M059J (cell line): ENCODE data around the gene MZF1. TPM values are rescaled to one million over a fixed set of nuclear protein-coding genes. Genes with fewer than 3 reads are reported as not detected.
"Not testable (repeated sequence)": the region's sequence is repeated elsewhere in the genome, so short reads cannot be mapped to it uniquely, and the experiment has no call there.

Source experiments
- DNase-seq: peaks from one replicate; pipeline ENCODE4 v3.0.0-alpha.2; 2012; ENCODE audit warnings: low read depth
- total RNA-seq: library from RNA; depleted of rRNA; stranded (reverse); fragments of >200 nt; shearing (Covaris generic); gene quantifications from 2 replicates; pipeline ENCODE4 v1.2.3, GENCODE V29; 2014

Gene MZF1
- total RNA-seq, 1 experiment from 2014 or later = 10.3 TPM

- DNase-seq = not testable (repeated sequence)
Observed at GRCh38 chr19:58542641-58543372, 30.3 kb downstream of the MZF1 start.

- not testable (repeated sequence) for DNase-seq
Observed at GRCh38 chr19:58539169-58539559, 34.0 kb downstream of the MZF1 start.

GRCh38 chr19:58538257-58539168 lies 34.6 kb downstream of the MZF1 start:
- DNase-seq = no peak

- DNase-seq = no peak
Observed at GRCh38 chr19:58536852-58537798, 36.0 kb downstream of the MZF1 start.

- no peak for DNase-seq
Observed at GRCh38 chr19:58535857-58536256, 37.3 kb downstream of the MZF1 start.

GRCh38 chr19:58531034-58531840 lies 41.9 kb downstream of the MZF1 start:
- no peak for DNase-seq

GRCh38 chr19:58529405-58529804 lies 43.7 kb downstream of the MZF1 start:
- DNase-seq = no peak

- DNase-seq = no peak
Observed at GRCh38 chr19:58522709-58523108, 50.4 kb downstream of the MZF1 start.

- no peak for DNase-seq
Observed at GRCh38 chr19:58521651-58522050, 51.5 kb downstream of the MZF1 start.

GRCh38 chr19:58520257-58520599 lies 52.9 kb downstream of the MZF1 start:
- DNase-seq = no peak

GRCh38 chr19:58519355-58520256 lies 53.5 kb downstream of the MZF1 start, which contains the start of gene ZBTB45:
Gene ZBTB45, minus strand, starts transcription at chr19:58519810. Its CDS starts 2,137 bp downstream, at chr19:58517673.
- DNase-seq = peak; percentile 95

GRCh38 chr19:58519087-58519354 lies 54.1 kb downstream of the MZF1 start:
- DNase-seq = peak; percentile 75

- no peak for DNase-seq
Observed at GRCh38 chr19:58518256-58519086, 54.7 kb downstream of the MZF1 start.

GRCh38 chr19:58516964-58517833 lies 55.9 kb downstream of the MZF1 start:
- no peak for DNase-seq

GRCh38 chr19:58516246-58516836 lies 56.8 kb downstream of the MZF1 start:
- no peak for DNase-seq

GRCh38 chr19:58515259-58515658 lies 57.9 kb downstream of the MZF1 start:
- DNase-seq = no peak

GRCh38 chr19:58514564-58515022 lies 58.5 kb downstream of the MZF1 start:
- no peak for DNase-seq
